ENCODE results near the gene GATB.

GATB gene

GRCh38 chr4:151646322-151646721 lies 114.5 kb downstream of the GATB start:
- Histone ChIP-seq H3K79me2 (ENCODE audit: insufficient read depth, low read length) (no peaks in the 10 kb centered on the region), H3K9me3 (ENCODE audit: insufficient read depth, low read length) (no peaks in the 10 kb centered on the region), H3F3A (ENCODE audit: insufficient read depth) (no peaks in the 10 kb centered on the region), H3K4me3 (ENCODE audit: insufficient read depth, low read length, poor library complexity, severe bottlenecking) (no peak overlapping the region), H3K27ac (ENCODE audit: low read depth, low read length) (no peak overlapping the region), H2AFZ (ENCODE audit: low read depth, low read length, severe bottlenecking) (no peak overlapping the region), H3K4me2 (ENCODE audit: low read depth, low read length, poor library complexity, severe bottlenecking) (no peak overlapping the region), H3K9me2 (replicated peaks; ENCODE audit: insufficient read depth, low read length) (no peaks in the 10 kb centered on the region), H3K9ac (ENCODE audit: low read length) (no peak overlapping the region), H4K20me1 (ENCODE audit: low read depth, low read length) (no peaks in the 10 kb centered on the region), H3K27me3 (ENCODE audit: low read length) (no peaks in the 10 kb centered on the region), H3K36me3 (ENCODE audit: low read length) (no peaks in the 10 kb centered on the region)
- TF ChIP-seq, protein P1, sequence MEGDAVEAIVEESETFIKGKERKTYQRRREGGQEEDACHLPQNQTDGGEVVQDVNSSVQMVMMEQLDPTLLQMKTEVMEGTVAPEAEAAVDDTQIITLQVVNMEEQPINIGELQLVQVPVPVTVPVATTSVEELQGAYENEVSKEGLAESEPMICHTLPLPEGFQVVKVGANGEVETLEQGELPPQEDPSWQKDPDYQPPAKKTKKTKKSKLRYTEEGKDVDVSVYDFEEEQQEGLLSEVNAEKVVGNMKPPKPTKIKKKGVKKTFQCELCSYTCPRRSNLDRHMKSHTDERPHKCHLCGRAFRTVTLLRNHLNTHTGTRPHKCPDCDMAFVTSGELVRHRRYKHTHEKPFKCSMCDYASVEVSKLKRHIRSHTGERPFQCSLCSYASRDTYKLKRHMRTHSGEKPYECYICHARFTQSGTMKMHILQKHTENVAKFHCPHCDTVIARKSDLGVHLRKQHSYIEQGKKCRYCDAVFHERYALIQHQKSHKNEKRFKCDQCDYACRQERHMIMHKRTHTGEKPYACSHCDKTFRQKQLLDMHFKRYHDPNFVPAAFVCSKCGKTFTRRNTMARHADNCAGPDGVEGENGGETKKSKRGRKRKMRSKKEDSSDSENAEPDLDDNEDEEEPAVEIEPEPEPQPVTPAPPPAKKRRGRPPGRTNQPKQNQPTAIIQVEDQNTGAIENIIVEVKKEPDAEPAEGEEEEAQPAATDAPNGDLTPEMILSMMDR (IDR thresholded peaks at IDR 0.05; ENCODE audit: insufficient read depth, low read length, poor library complexity, severe bottlenecking) = no peak
- TF ChIP-seq EZH2phosphoT487 (conservative IDR thresholded peaks at IDR 0.05; ENCODE audit: low read length) = no peak

- no peaks in the 10 kb centered on the region for H3K36me3 ChIP-seq (ENCODE audit: low read length)
- no peak overlapping the region for H2AFZ ChIP-seq (ENCODE audit: low read depth, low read length, severe bottlenecking)
- H3K4me3 ChIP-seq (ENCODE audit: insufficient read depth, low read length, poor library complexity, severe bottlenecking) = no peak overlapping the region
- H3K27me3 ChIP-seq (ENCODE audit: low read length) = no peaks in the 10 kb centered on the region
- no peaks in the 10 kb centered on the region for H3K79me2 ChIP-seq (ENCODE audit: insufficient read depth, low read length)
- H3K27ac ChIP-seq (ENCODE audit: low read depth, low read length) = no peak overlapping the region
- H3K9me3 ChIP-seq (ENCODE audit: insufficient read depth, low read length) = no peaks in the 10 kb centered on the region
- no peaks in the 10 kb centered on the region for H4K20me1 ChIP-seq (ENCODE audit: low read depth, low read length)
- no peak overlapping the region for H3K4me2 ChIP-seq (ENCODE audit: low read depth, low read length, poor library complexity, severe bottlenecking)
- TF ChIP-seq EZH2phosphoT487 (conservative IDR thresholded peaks at IDR 0.05; ENCODE audit: low read length) = no peak
- TF ChIP-seq, protein P1 (IDR thresholded peaks at IDR 0.05; ENCODE audit: insufficient read depth, low read length, poor library complexity, severe bottlenecking) = no peak
- no peak overlapping the region for H3K9ac ChIP-seq (ENCODE audit: low read length)
- no peaks in the 10 kb centered on the region for H3F3A ChIP-seq (ENCODE audit: insufficient read depth)
- H3K9me2 ChIP-seq (replicated peaks; ENCODE audit: insufficient read depth, low read length) = no peaks in the 10 kb centered on the region
Measured at GRCh38 chr4:151644622-151645021, 116.2 kb downstream of the GATB start.

- H3K27me3 ChIP-seq (ENCODE audit: low read length) = no peaks in the 10 kb centered on the region
- H3K9me2 ChIP-seq (replicated peaks; ENCODE audit: insufficient read depth, low read length) = no peaks in the 10 kb centered on the region
- no peaks in the 10 kb centered on the region for H3F3A ChIP-seq (ENCODE audit: insufficient read depth)
- H3K9me3 ChIP-seq (ENCODE audit: insufficient read depth, low read length) = no peaks in the 10 kb centered on the region
- H3K27ac ChIP-seq (ENCODE audit: low read depth, low read length) = no peak overlapping the region
- H4K20me1 ChIP-seq (ENCODE audit: low read depth, low read length) = no peaks in the 10 kb centered on the region
- TF ChIP-seq, protein P1 (IDR thresholded peaks at IDR 0.05; ENCODE audit: insufficient read depth, low read length, poor library complexity, severe bottlenecking) = no peak
- no peak for TF ChIP-seq EZH2phosphoT487 (conservative IDR thresholded peaks at IDR 0.05; ENCODE audit: low read length)
- H3K79me2 ChIP-seq (ENCODE audit: insufficient read depth, low read length) = no peaks in the 10 kb centered on the region
- no peak overlapping the region for H2AFZ ChIP-seq (ENCODE audit: low read depth, low read length, severe bottlenecking)
- H3K4me2 ChIP-seq (ENCODE audit: low read depth, low read length, poor library complexity, severe bottlenecking) = no peak overlapping the region
- H3K36me3 ChIP-seq (ENCODE audit: low read length) = no peaks in the 10 kb centered on the region
- no peak overlapping the region for H3K4me3 ChIP-seq (ENCODE audit: insufficient read depth, low read length, poor library complexity, severe bottlenecking)
- H3K9ac ChIP-seq (ENCODE audit: low read length) = no peak overlapping the region
Measured at GRCh38 chr4:151643564-151643963, 117.2 kb downstream of the GATB start.

Data from SU-DHL-6 (cell line).